A549 (cell line): Measurements from ENCODE around the gene SRPK1. TPM values are rescaled to one million over a fixed set of nuclear protein-coding genes. Genes with fewer than 3 reads are reported as not detected.
A peak's percentile ranks its signal among the peaks of the same experiment; 100 is the strongest.

Source experiments
- ATAC-seq, 2 experiments: fragments of 200-7000 bp in 1 of 2; fragments of >200 bp in 1 of 2; cut with Nextera tagmentation in 1 of 2; cut with Tn5 transposase in 1 of 2; 3 replicates each; pipeline versions ENCODE4 v1.8.0 to v1.9.1; 2018 to 2020; ENCODE audit warnings: mild to moderate bottlenecking in 1 of 2, moderate library complexity in 1 of 2
- CTCF ChIA-PET: fragments of 300-600 bp; sonication (Branson Sonifier 250); formaldehyde crosslinking; extraction: SDS; loops from one replicate; lab custom pipeline; 2021; ENCODE audit warnings: antibody characterized with exemption, inconsistent platforms; lab: Yijun Ruan, JAX
- POLR2A ChIA-PET: fragments of 350-600 bp; formaldehyde crosslinking; extraction: SDS; loops from one replicate; lab custom pipeline; 2021; ENCODE audit warnings: antibody characterized with exemption, inconsistent platforms; lab: Yijun Ruan, JAX
- DNase-seq, 2 experiments: peaks; one replicate each; pipeline versions ENCODE4 v3.0.0 to v3.0.0-alpha.2; 2011 to 2016; ENCODE audit warnings: low read depth in 1 of 2, low spot score in 1 of 2
- FAIRE-seq: peaks from 2 replicates; lab custom pipeline; 2011; peaks lifted over from hg19 to GRCh38; lab: Jason Lieb, UNC
- H3K27ac ChIP-seq, 2 experiments: fragments of >200 bp; sonication (Bioruptor Twin); formaldehyde crosslinking; 3 replicates each; pipeline ENCODE4 v1.5.1; 2016 to 2017
- H3K4me1 ChIP-seq: fragments of >200 bp; sonication (Bioruptor Twin); formaldehyde crosslinking; 3 replicates; pipeline ENCODE4 v1.6.1; 2016
- H3K4me2 ChIP-seq: fragments of >200 bp; sonication (Bioruptor Twin); formaldehyde crosslinking; 3 replicates; pipeline ENCODE4 v1.6.1; 2016
- H3K4me3 ChIP-seq: fragments of >200 bp; sonication (Bioruptor Twin); formaldehyde crosslinking; 3 replicates; pipeline ENCODE4 v1.5.1; 2016
- H3K9me3 ChIP-seq: fragments of >200 bp; sonication (Bioruptor Twin); formaldehyde crosslinking; 3 replicates; pipeline ENCODE4 v1.6.1; 2016
- BCL3 ChIP-seq: fragments of >200 bp; sonication (Bioruptor Twin); formaldehyde crosslinking; IDR thresholded peaks from 3 replicates; pipeline ENCODE4 v1.6.1; 2016
- BHLHE40 ChIP-seq: IDR thresholded peaks from 2 replicates; pipeline ENCODE4 v1.6.1; 2012; ENCODE audit warnings: low read depth, low read length, inconsistent platforms
- CBX2 ChIP-seq: fragments of 200-600 bp; sonication (generic); IDR thresholded peaks from 2 replicates; pipeline ENCODE4 v1.6.1; 2016; ENCODE audit warnings: low read depth, mild to moderate bottlenecking, borderline replicate concordance
- CBX8 ChIP-seq: fragments of 200-600 bp; sonication (generic); IDR thresholded peaks from 2 replicates; pipeline ENCODE4 v1.6.1; 2016
- CEBPB ChIP-seq, 2 experiments: fragments of >200 bp in 1 of 2; sonication (Bioruptor Twin) in 1 of 2; formaldehyde crosslinking in 1 of 2; IDR thresholded peaks; 2 replicates each; pipeline ENCODE4 v1.6.1; 2012 to 2016
- CHD4 ChIP-seq: fragments of 200-600 bp; sonication (generic); IDR thresholded peaks from 2 replicates; pipeline ENCODE4 v1.6.1; 2016; ENCODE audit warnings: antibody characterized with exemption, mild to moderate bottlenecking, borderline replicate concordance
- E2F6 ChIP-seq: IDR thresholded peaks from 2 replicates; pipeline ENCODE4 v1.6.1; 2012; ENCODE audit warnings: low read depth, borderline replicate concordance
- EHMT2 ChIP-seq: fragments of 200-600 bp; sonication (generic); IDR thresholded peaks from 2 replicates; pipeline ENCODE4 v1.6.1; 2016; ENCODE audit warnings: antibody characterized with exemption, low read depth, mild to moderate bottlenecking, moderate library complexity
- ELK1 ChIP-seq: fragments of 150-350 bp; IDR thresholded peaks from 2 replicates; pipeline ENCODE4 v1.6.1; 2014; ENCODE audit warnings: low read depth, mild to moderate bottlenecking, low read length
- FOSL2 ChIP-seq, 2 experiments: fragments of 450-650 bp in 1 of 2; fragments of >200 bp in 1 of 2; sonication (Bioruptor Twin) in 1 of 2; formaldehyde crosslinking; IDR thresholded peaks; 2 replicates each; pipeline versions ENCODE4 v1.5.0 to v1.6.1; 2016 to 2020; ENCODE audit warnings: mild to moderate bottlenecking in 1 of 2, moderate library complexity in 1 of 2
- FOXS1 ChIP-seq: fragments of 250-450 bp; sonication (Bioruptor Pico); IDR thresholded peaks from 2 replicates; pipeline ENCODE4 v1.5.0; 2020; ENCODE audit warnings: mild to moderate bottlenecking, moderate library complexity
- HDAC2 ChIP-seq: fragments of 200-600 bp; sonication (generic); IDR thresholded peaks from 2 replicates; pipeline ENCODE4 v1.6.1; 2016
- HES2 ChIP-seq: fragments of >200 bp; sonication (Bioruptor Twin); formaldehyde crosslinking; IDR thresholded peaks from 2 replicates; pipeline ENCODE4 v1.6.1; 2016
- HEYL ChIP-seq: fragments of 250-450 bp; sonication (Bioruptor Pico); IDR thresholded peaks from 2 replicates; pipeline ENCODE4 v1.8.0; 2021; ENCODE audit warnings: mild to moderate bottlenecking, moderate library complexity
- HMGXB4 ChIP-seq: fragments of 250-450 bp; sonication (Bioruptor Pico); IDR thresholded peaks from 2 replicates; pipeline ENCODE4 v1.5.0; 2021; ENCODE audit warnings: mild to moderate bottlenecking, moderate library complexity, borderline replicate concordance
- HOXA7 ChIP-seq: fragments of 250-450 bp; sonication (Bioruptor Pico); IDR thresholded peaks from 2 replicates; pipeline ENCODE4 v1.5.0; 2020; ENCODE audit warnings: mild to moderate bottlenecking, moderate library complexity
- HOXB13 ChIP-seq: fragments of 250-450 bp; sonication (Bioruptor Pico); IDR thresholded peaks from 2 replicates; pipeline ENCODE4 v1.5.0; 2020; ENCODE audit warnings: low read depth, mild to moderate bottlenecking, moderate library complexity
- JUN ChIP-seq, 2 experiments: fragments of >200 bp; sonication (Bioruptor Twin); formaldehyde crosslinking; IDR thresholded peaks; 2 replicates in 1 of 2; 3 replicates in 1 of 2; pipeline ENCODE4 v1.6.1; 2016 to 2017
- KDM5A ChIP-seq: fragments of 200-600 bp; sonication (generic); IDR thresholded peaks from 2 replicates; pipeline ENCODE4 v1.6.1; 2016; ENCODE audit warnings: antibody characterized with exemption, mild to moderate bottlenecking
- MAFK ChIP-seq: fragments of 450-650 bp; IDR thresholded peaks from 2 replicates; pipeline ENCODE4 v1.6.1; 2014; ENCODE audit not compliant: partially characterized antibody
- MAX ChIP-seq: IDR thresholded peaks from 2 replicates; pipeline ENCODE4 v1.6.1; 2012
- MYC ChIP-seq: IDR thresholded peaks from 2 replicates; pipeline ENCODE4 v1.6.1; 2012; ENCODE audit warnings: mild to moderate bottlenecking, inconsistent platforms, low read length, improper control_type of control experiment, borderline replicate concordance
- NPAS2 ChIP-seq: fragments of 250-450 bp; sonication (Bioruptor Pico); IDR thresholded peaks from 2 replicates; pipeline ENCODE4 v1.8.0; 2022; ENCODE audit warnings: mild to moderate bottlenecking, moderate library complexity, borderline replicate concordance
- PHF8 ChIP-seq: fragments of 200-600 bp; sonication (generic); IDR thresholded peaks from 2 replicates; pipeline ENCODE4 v1.6.1; 2016; ENCODE audit warnings: low read depth, mild to moderate bottlenecking, antibody characterized with exemption, moderate library complexity, borderline replicate concordance
- POLR2A ChIP-seq: IDR thresholded peaks from 2 replicates; pipeline ENCODE4 v1.6.1; 2012; ENCODE audit warnings: mild to moderate bottlenecking, low read length
- POLR2AphosphoS2 ChIP-seq: conservative IDR thresholded peaks from 2 replicates; pipeline ENCODE4 v1.6.1; 2012; ENCODE audit warnings: low read length, improper control_type of control experiment, inconsistent platforms
- RFX5 ChIP-seq: fragments of 450-650 bp; IDR thresholded peaks from 2 replicates; pipeline ENCODE4 v1.7.1; 2014; ENCODE audit warnings: antibody characterized with exemption, mild to moderate bottlenecking, moderate library complexity
- SMC3 ChIP-seq: fragments of >200 bp; sonication (Bioruptor Twin); formaldehyde crosslinking; IDR thresholded peaks from 3 replicates; pipeline ENCODE4 v1.6.1; 2018; ENCODE audit warnings: inconsistent platforms
- SREBF2 ChIP-seq: fragments of 450-650 bp; IDR thresholded peaks from 2 replicates; pipeline ENCODE4 v1.6.1; 2014; ENCODE audit warnings: mild to moderate bottlenecking, moderate library complexity
- TFCP2L1 ChIP-seq: fragments of 250-450 bp; sonication (Bioruptor Pico); IDR thresholded peaks from 2 replicates; pipeline ENCODE4 v1.5.0; 2021; ENCODE audit warnings: mild to moderate bottlenecking
- ZC3H11A ChIP-seq: fragments of 450-650 bp; IDR thresholded peaks from 2 replicates; pipeline ENCODE4 v1.6.1; 2014; ENCODE audit warnings: antibody characterized with exemption, mild to moderate bottlenecking
- ZNF302 ChIP-seq: fragments of 250-450 bp; sonication (Bioruptor Pico); IDR thresholded peaks from 2 replicates; pipeline ENCODE4 v1.9.0; 2021; ENCODE audit warnings: inconsistent platforms, mild to moderate bottlenecking, moderate library complexity
- ZSCAN20 ChIP-seq: fragments of 250-450 bp; sonication (Bioruptor Pico); IDR thresholded peaks from 2 replicates; pipeline ENCODE4 v1.8.0; 2022; ENCODE audit warnings: mild to moderate bottlenecking, moderate library complexity
- WGBS: methylation state at CpG from one replicate; pipeline ENCODE4 v1.1.6; 2017; ENCODE audit errors: missing lambda C conversion rate; 5-methylcytosine and 5-hydroxymethylcytosine counted together
- polyA minus RNA-seq: library from RNA; depleted of rRNA, polyadenylated mRNA; stranded (reverse); fragments of >200 nt; gene quantifications from 2 replicates; pipeline ENCODE4 v1.2.3, GENCODE V29; 2011; rRNA and poly(A)+ RNA removed
- polyA plus RNA-seq, 4 experiments: library from polyadenylated mRNA; depleted of rRNA in 3 of 4; stranded (reverse); fragments of >200 nt; fragmentation: RNase III in 1 of 4; extraction: RNeasy Plus Mini Kit Qiagen cat#74134 plus additional on column Dnase treatment in 1 of 4; gene quantifications; 2 replicates in 3 of 4; 3 replicates in 1 of 4; pipeline ENCODE4 v1.2.3, GENCODE V29; 2011 to 2017

The SRPK1 gene
- polyA plus RNA-seq (2011; rRNA removed) (39.9 and 65.9 TPM in 2 replicates), polyA plus RNA-seq (2017; fragmentation: RNase III; extraction: RNeasy Plus Mini Kit Qiagen cat#74134 plus additional on column Dnase treatment) (46.2 to 54.0 TPM (median 46.9 TPM) in 3 replicates), polyA minus RNA-seq (40.2 and 46.0 TPM in 2 replicates)
- 12.0 and 14.2 TPM in 2 replicates for polyA plus RNA-seq (2012; cell fraction: cytosol; rRNA removed)
- polyA plus RNA-seq (2012; cell fraction: nucleus; rRNA removed) = 12.1 and 20.0 TPM in 2 replicates

- Histone ChIP-seq H3K4me3 (peak within 1 kb of the TSS; percentile 69), H3K27ac (peak within 1 kb of the TSS; percentile 82 to 99), H3K4me1 (peaks cover 27% of the 10 kb centered on the region; the same call in 2 of the 3 replicates), H3K9me3 (no peaks in the 10 kb centered on the region), H3K4me2 (peak within 1 kb of the TSS; percentile 95)
- WGBS = 2% methylated on average over 4 of the region's 69 CpGs
- ATAC-seq (peak; percentile 95), DNase-seq (peak; percentile 71 to 88), FAIRE-seq (no peak)
- no peak for TF ChIP-seq ZSCAN20
- TF ChIP-seq PHF8 = no peak; the same call in 1 of the 2 replicates
- TF ChIP-seq CBX8 = no peak
- peak; percentile 47 for TF ChIP-seq MAFK
- no peak for TF ChIP-seq CBX2
- TF ChIP-seq MYC = peak; percentile 41; the same call in 1 of the 2 replicates
- no peak for TF ChIP-seq EHMT2
- no peak for TF ChIP-seq KDM5A
- TF ChIP-seq POLR2A = peak; percentile 87
- no peak for TF ChIP-seq SREBF2
- TF ChIP-seq ZC3H11A = no peak
- TF ChIP-seq E2F6 = peak; percentile 61
- no peak for TF ChIP-seq HOXB13 (CRISPR knock-in tag)
- no peak for TF ChIP-seq RFX5
- no peak for TF ChIP-seq HMGXB4 (CRISPR knock-in tag)
- peak; percentile 71; the same call in 1 of the 2 replicates for TF ChIP-seq HDAC2
- no peak for TF ChIP-seq CEBPB (IDR thresholded peaks at IDR 0.05)
- TF ChIP-seq CHD4 = no peak
- TF ChIP-seq TFCP2L1 (CRISPR knock-in tag) = 0 out of 2 replicates have a peak, but pooled peaks have one; percentile 30
- TF ChIP-seq JUN (IDR thresholded peaks at IDR 0.05) = peak in 1 of 2 experiments; percentile 66; a peak in 1 of 5 replicates
- peak; percentile 79 for TF ChIP-seq MAX
- TF ChIP-seq POLR2AphosphoS2 = no peak
- no peak for TF ChIP-seq ZNF302
- no peak for TF ChIP-seq NPAS2
- TF ChIP-seq ELK1 = no peak
- no peak for TF ChIP-seq BHLHE40
- TF ChIP-seq HES2 = no peak
- TF ChIP-seq HOXA7 (CRISPR knock-in tag) = no peak
- no peak for TF ChIP-seq FOSL2 (IDR thresholded peaks at IDR 0.05)
- no peak for TF ChIP-seq FOSL2 (CRISPR knock-in tag; IDR thresholded peaks at IDR 0.05)
- no peak for TF ChIP-seq HEYL (CRISPR knock-in tag)
- no peak for TF ChIP-seq BCL3
- no peak for TF ChIP-seq FOXS1 (CRISPR knock-in tag)
- TF ChIP-seq SMC3 = no peak
- ChIA-PET CTCF (interaction anchor here (0.7 to 0.9 kb wide), 2 partner anchors 18 to 174 kb away, joined by 3 read pairs; no protein-coding TSS in a partner anchor), POLR2A (interaction anchor here (0.9 to 2.6 kb wide), 2 partner anchors 107 to 204 kb away, joined by 3 to 13 read pairs; partner anchors contain the start of gene MAPK14)
Observed at GRCh38 chr6:35920793-35921732, at the start of gene SRPK1. SRPK1 (minus strand) TSS chr6:35921098; CDS start chr6:35921056, 42 bp downstream.
